WTC11 (cell line): Measurements from ENCODE around the gene MC5R.

Experiments used
- ATF1 ChIP-seq: sonication (generic); formaldehyde crosslinking; IDR thresholded peaks from 2 replicates; pipeline ENCODE4 v1.8.1; 2023; ENCODE audit warnings: mild to moderate bottlenecking, moderate library complexity, missing genetic modification reagents
- CTCF ChIP-seq: fragments of 200-600 bp; IDR thresholded peaks from 2 replicates; pipeline ENCODE4 v1.8.0; 2022; ENCODE audit warnings: antibody characterized with exemption
- JUN ChIP-seq: sonication (generic); formaldehyde crosslinking; IDR thresholded peaks from 2 replicates; pipeline ENCODE4 v1.8.0; 2023; ENCODE audit warnings: mild to moderate bottlenecking, missing genetic modification reagents
- TCF7 ChIP-seq: sonication (generic); formaldehyde crosslinking; IDR thresholded peaks from 2 replicates; pipeline ENCODE4 v1.8.0; 2022; ENCODE audit warnings: mild to moderate bottlenecking, low read depth, missing genetic modification reagents, moderate library complexity
- USF1 ChIP-seq: sonication (generic); formaldehyde crosslinking; IDR thresholded peaks from 2 replicates; pipeline ENCODE4 v1.8.0; 2022; ENCODE audit warnings: mild to moderate bottlenecking, missing genetic modification reagents
- ZMAT4 ChIP-seq: fragments of 250-450 bp; sonication (Bioruptor Pico); IDR thresholded peaks from 2 replicates; pipeline ENCODE4 v1.9.0; 2021; ENCODE audit warnings: mild to moderate bottlenecking
- ZNF263 ChIP-seq: sonication (generic); formaldehyde crosslinking; IDR thresholded peaks from 2 replicates; pipeline ENCODE4 v1.8.1; 2022; ENCODE audit warnings: low read depth, mild to moderate bottlenecking, moderate library complexity, missing genetic modification reagents

GRCh38 chr18:13872932-13873331, 49.0 kb downstream of the MC5R start:
- TF ChIP-seq JUN (CRISPR knock-in tag) (no peak), TCF7 (no peak), ZNF263 (CRISPR knock-in tag) (no peak), CTCF (no peak), USF1 (CRISPR knock-in tag) (no peak), ATF1 (no peak), ZMAT4 (CRISPR knock-in tag) (no peak)
